Endothelial cell of umbilical vein (primary cell): Measurements from ENCODE around the gene TMEM175.

Experiments
- CTCF ChIP-seq, 2 donors: IDR thresholded peaks; 1 replicate in 1 of 2; 2 replicates in 1 of 2; pipeline ENCODE4 v1.5.1; 2011; ENCODE audit warnings: low read length in 2 of 2, mild to moderate bottlenecking in 2 of 2, moderate library complexity in 2 of 2, control low read depth in 1 of 2, inconsistent platforms in 1 of 2, low read depth in 1 of 2; ENCODE audit not compliant: insufficient read depth in 1 of 2; ENCODE audit errors: extremely low read depth in 1 of 2
- EZH2 ChIP-seq: IDR thresholded peaks from 2 replicates; pipeline ENCODE4 v1.6.1; 2012; ENCODE audit warnings: borderline replicate concordance, low read depth, mild to moderate bottlenecking, moderate library complexity, low read length, inconsistent platforms; ENCODE audit not compliant: severe bottlenecking
- MAX ChIP-seq: IDR thresholded peaks from 2 replicates; pipeline ENCODE4 v1.6.1; 2011; ENCODE audit not compliant: insufficient read depth, insufficient read length
- POLR2A ChIP-seq: IDR thresholded peaks from 2 replicates; pipeline ENCODE4 v1.6.1; 2012; ENCODE audit warnings: low read depth, mild to moderate bottlenecking, control low read depth, low read length
- POLR2AphosphoS5 ChIP-seq: IDR thresholded peaks from 2 replicates; pipeline ENCODE4 v1.6.1; 2012; ENCODE audit warnings: low read depth, mild to moderate bottlenecking, control low read depth, low read length, moderate library complexity; ENCODE audit not compliant: insufficient read depth

- TF ChIP-seq EZH2 (no peak), CTCF (IDR thresholded peaks at IDR 0.05; ENCODE audit: extremely low read depth in 1 of 2, insufficient read depth in 1 of 2, low read depth in 1 of 2, low read length in 2 of 2) (no peak), POLR2AphosphoS5 (no peak), POLR2A (no peak), MAX (no peak)
Observed at GRCh38 chr4:995311-996026, 63.2 kb downstream of the TMEM175 start.
